ENCODE results near the gene CDKN1C. TPM values are rescaled to one million over a fixed set of nuclear protein-coding genes. Genes with fewer than 3 reads are reported as not detected.

CDKN1C gene
- total RNA-seq, 1 experiment from 2014 or later = 15.4 TPM

- H3K56ac ChIP-seq (ENCODE audit: insufficient read length, low read depth, low read length) = no peak overlapping the region
- DNase-seq = no peak
- WGBS (ENCODE audit: extremely low coverage, insufficient read length, low lambda C conversion rate) = no CpG with 5 or more reads among the region's 19 CpGs
- H2BK20ac ChIP-seq (ENCODE audit: low read depth, low read length, poor library complexity, severe bottlenecking) = no peak overlapping the region
- H3K14ac ChIP-seq (ENCODE audit: insufficient read depth, low read length) = no peak overlapping the region
- no peak overlapping the region for H2BK12ac ChIP-seq (ENCODE audit: insufficient read length, low read depth, low read length)
- H4K5ac ChIP-seq (ENCODE audit: insufficient read length, low read depth, low read length) = no peak overlapping the region
- no peaks in the 10 kb centered on the region for H3K9me3 ChIP-seq (ENCODE audit: control insufficient read depth, low read depth, low read length)
- Mint-ChIP-seq H3K4me3 (no peak overlapping the region), H3K36me3 (ENCODE audit: insufficient read depth in 1 of 3, low read depth in 3 of 3) (peaks cover 5 to 8% (median 7%) of the 10 kb centered on the region in 3 experiments), H3K27ac (no peak overlapping the region), H3K27me3 (ENCODE audit: low read depth) (peaks cover 66% of the 10 kb centered on the region), H3K9me3 (peaks cover 8 to 10% of the 10 kb centered on the region in 2 experiments), H3K4me1 (peaks cover 28 to 29% of the 10 kb centered on the region in 2 experiments)
- no peak overlapping the region for H3K23ac ChIP-seq (ENCODE audit: insufficient read length, low read depth, low read length)
- H3K79me2 ChIP-seq (ENCODE audit: insufficient read depth, low read length) = no peaks in the 10 kb centered on the region
- H3K4me2 ChIP-seq (ENCODE audit: insufficient read depth, insufficient read length, low read length) = no peak overlapping the region
- no peak overlapping the region for H3K18ac ChIP-seq (ENCODE audit: insufficient read length, low read depth, low read length)
- H2BK15ac ChIP-seq (ENCODE audit: low read depth, low read length) = no peak overlapping the region
- H4K20me1 ChIP-seq (ENCODE audit: control insufficient read depth, insufficient read depth, insufficient read length) = no peaks in the 10 kb centered on the region
- no peak overlapping the region for H3K27ac ChIP-seq (ENCODE audit: insufficient read length, low read depth, low read length)
- no peaks in the 10 kb centered on the region for H3K79me1 ChIP-seq (ENCODE audit: insufficient read depth, low read depth, low read length, poor library complexity, severe bottlenecking)
- no peak for TF ChIP-seq CTCF (conservative IDR thresholded peaks at IDR 0.05)
- no peak overlapping the region for H3T11ph ChIP-seq (ENCODE audit: low read length)
- H3K23me2 ChIP-seq (ENCODE audit: insufficient read length, low read depth, low read length, poor library complexity, severe bottlenecking) = no peaks in the 10 kb centered on the region
- H4K91ac ChIP-seq (ENCODE audit: insufficient read length, low read depth, low read length) = no peak overlapping the region
- H3K27me3 ChIP-seq (ENCODE audit: insufficient read depth, low read length) = no peaks in the 10 kb centered on the region; the same call in 1 of the 2 replicates
- H2BK120ac ChIP-seq (ENCODE audit: low read depth, low read length, poor library complexity, severe bottlenecking) = no peak overlapping the region
- no peak overlapping the region for H3K9ac ChIP-seq (ENCODE audit: extremely low read depth, insufficient read length, low read length)
- no peak overlapping the region for H2BK5ac ChIP-seq (ENCODE audit: insufficient read length, low read length)
- no peak overlapping the region for H4K8ac ChIP-seq (replicated peaks; ENCODE audit: insufficient read length, low read depth, low read length)
- no peak overlapping the region for H3K4ac ChIP-seq (ENCODE audit: low read depth, low read length)
- no peak overlapping the region for H2AK5ac ChIP-seq (ENCODE audit: insufficient read length, low read length)
- no peak overlapping the region for H2AFZ ChIP-seq (ENCODE audit: low read length)
- H3K4me1 ChIP-seq (ENCODE audit: insufficient read depth, low read length) = no peaks in the 10 kb centered on the region
These were observed 51.7 kb downstream of the CDKN1C start for GRCh38 chr11:2833716-2834502.

Other genes with a start within 250 kb of the CDKN1C start
- 0.88 and 1.2 TPM in 2 replicates for gene KCNQ1OT1, start 185.8 kb downstream of the CDKN1C start, total RNA-seq (2021)
- gene PHLDA2, start 43.6 kb upstream of the CDKN1C start, total RNA-seq (2021) = 41.5 and 42.8 TPM in 2 replicates
- 212 and 217 TPM in 2 replicates for gene NAP1L4, start 106.6 kb upstream of the CDKN1C start, total RNA-seq (2021)
- gene CARS1, start 171.6 kb upstream of the CDKN1C start, total RNA-seq (2021) = 82.5 and 92.3 TPM in 2 replicates